Fibroblast of lung (primary cell): ENCODE results near the gene CPEB4.

ENCODE experiments used
- CTCF ChIP-seq, 2 donors: IDR thresholded peaks in 1 of 2; conservative IDR thresholded peaks in 1 of 2; 1 replicate in 1 of 2; 2 replicates in 1 of 2; pipeline ENCODE4 v1.5.1; 2011 to 2012; ENCODE audit warnings: low read length in 2 of 2, control low read depth in 1 of 2, inconsistent platforms in 1 of 2, low read depth in 1 of 2, mild to moderate bottlenecking in 1 of 2
- EZH2 ChIP-seq: IDR thresholded peaks from 2 replicates; pipeline ENCODE4 v1.5.1; 2012; ENCODE audit warnings: low read length, control low read depth, mild to moderate bottlenecking; ENCODE audit errors: missing control alignments

- TF ChIP-seq CTCF (conservative IDR thresholded peaks at IDR 0.05 in 1 of 2, IDR thresholded peaks at IDR 0.05 in 1 of 2; ENCODE audit: low read depth in 1 of 2, low read length in 2 of 2) (no peak), EZH2 (no peak)
These were observed 110.4 kb downstream of the CPEB4 start for GRCh38 chr5:173998531-173998930.
